ENCODE data around the gene CCNY.

DNA sequence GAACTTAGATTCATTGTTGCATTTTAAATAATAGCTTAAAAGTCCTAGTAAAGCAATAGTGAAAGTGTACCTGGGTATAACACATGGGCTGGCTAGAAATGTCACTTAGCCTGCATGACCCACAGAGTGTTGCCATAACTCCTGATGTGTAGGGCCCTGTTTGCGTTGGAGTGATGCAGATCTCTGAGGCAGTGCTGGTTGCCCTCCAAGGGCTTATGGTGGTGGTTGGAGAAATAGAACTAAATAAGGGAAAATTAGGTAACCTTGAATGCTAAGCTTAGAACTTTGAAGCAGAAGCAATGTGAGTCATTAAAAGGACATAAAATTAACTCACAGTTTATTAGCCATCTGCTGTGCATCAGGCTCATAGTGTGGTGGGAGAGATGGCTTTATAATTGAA, 105.7 kb downstream of the CCNY start:
- TF ChIP-seq, protein P1, sequence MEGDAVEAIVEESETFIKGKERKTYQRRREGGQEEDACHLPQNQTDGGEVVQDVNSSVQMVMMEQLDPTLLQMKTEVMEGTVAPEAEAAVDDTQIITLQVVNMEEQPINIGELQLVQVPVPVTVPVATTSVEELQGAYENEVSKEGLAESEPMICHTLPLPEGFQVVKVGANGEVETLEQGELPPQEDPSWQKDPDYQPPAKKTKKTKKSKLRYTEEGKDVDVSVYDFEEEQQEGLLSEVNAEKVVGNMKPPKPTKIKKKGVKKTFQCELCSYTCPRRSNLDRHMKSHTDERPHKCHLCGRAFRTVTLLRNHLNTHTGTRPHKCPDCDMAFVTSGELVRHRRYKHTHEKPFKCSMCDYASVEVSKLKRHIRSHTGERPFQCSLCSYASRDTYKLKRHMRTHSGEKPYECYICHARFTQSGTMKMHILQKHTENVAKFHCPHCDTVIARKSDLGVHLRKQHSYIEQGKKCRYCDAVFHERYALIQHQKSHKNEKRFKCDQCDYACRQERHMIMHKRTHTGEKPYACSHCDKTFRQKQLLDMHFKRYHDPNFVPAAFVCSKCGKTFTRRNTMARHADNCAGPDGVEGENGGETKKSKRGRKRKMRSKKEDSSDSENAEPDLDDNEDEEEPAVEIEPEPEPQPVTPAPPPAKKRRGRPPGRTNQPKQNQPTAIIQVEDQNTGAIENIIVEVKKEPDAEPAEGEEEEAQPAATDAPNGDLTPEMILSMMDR (IDR thresholded peaks at IDR 0.05; ENCODE audit: low read depth, low read length, poor library complexity, severe bottlenecking) = no peak
- TF ChIP-seq EZH2phosphoT487 (IDR thresholded peaks at IDR 0.05; ENCODE audit: borderline replicate concordance, low read length) = no peak

Measured in DOHH2 (cell line).